NCI-H82 treated with DMSO at 0.1 percent for 48 hours (cell line): ENCODE results near the gene CRYBB1.
"Not testable (repeated sequence)": the region's sequence is repeated elsewhere in the genome, so short reads cannot be mapped to it uniquely, and the experiment has no call there.

ENCODE experiments used
- DNase-seq: peaks from one replicate; lab custom pipeline; 2025; ENCODE audit not compliant: unreplicated experiment; lab: John Stamatoyannopoulos, UW

Gene CRYBB1

DNA sequence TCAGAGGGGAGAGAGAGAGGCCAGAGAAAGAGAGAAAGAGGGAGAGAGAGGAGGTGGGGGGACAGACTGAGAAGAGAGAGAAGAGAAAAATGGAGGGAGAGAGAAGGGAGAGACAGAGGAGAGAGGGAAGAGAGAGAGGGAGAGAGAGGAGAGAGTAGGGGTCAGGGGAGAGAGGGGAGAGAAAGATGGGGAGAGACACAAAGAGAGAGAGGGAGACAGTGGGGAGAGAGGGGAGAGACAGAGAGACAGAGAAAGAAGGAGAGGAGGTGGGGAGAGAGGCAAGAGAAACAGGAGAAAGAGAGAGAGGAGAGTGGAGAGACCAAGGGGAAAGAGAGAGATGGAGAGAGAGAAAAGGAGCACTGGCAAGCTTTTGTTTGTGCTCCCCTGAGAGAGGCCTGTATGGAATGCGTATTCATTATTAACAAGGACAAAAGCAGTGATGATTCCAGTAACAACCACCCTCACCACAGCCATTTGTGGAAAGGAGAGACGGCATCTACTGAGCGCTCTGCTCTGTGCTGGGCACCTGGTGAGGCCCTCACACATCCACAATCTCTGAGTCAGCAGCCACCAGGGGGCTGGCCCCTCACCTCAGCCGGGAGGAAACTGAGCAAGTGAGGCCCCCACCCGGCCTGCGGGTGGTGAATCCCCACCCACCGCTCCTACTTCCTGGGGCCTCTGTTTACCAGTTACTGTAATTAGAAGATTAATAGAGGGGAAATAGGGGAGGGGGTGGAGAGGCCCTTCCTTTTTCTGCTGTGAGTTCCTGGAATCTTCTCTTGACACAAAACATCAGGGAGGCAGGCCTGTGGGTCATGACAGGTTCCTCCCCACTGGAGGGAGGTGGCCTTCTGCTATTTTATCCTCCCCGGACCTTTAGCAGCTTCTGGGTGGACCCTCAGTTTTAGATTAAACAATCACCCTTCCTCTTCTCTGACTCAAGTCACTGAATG is 24.9 kb upstream of the CRYBB1 start:
- DNase-seq, result no peak

DNA sequence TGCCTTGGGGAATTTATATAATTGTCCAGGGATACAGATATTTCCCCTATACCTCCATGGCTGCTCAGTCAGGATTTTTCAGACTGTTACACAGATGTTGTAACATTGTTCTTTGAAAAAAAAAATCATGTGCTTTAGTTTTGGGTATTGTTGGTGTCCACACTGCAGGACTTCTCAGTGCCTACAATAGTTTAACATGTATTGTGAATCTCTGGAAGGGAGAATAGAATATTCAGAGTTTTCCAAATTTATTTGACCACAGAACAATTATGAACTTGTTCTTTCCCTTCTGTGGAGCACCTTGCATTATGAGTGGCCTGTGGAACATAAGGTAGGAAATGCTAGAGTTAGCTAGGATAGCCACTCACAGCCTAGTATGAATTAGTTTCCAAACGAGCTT is 18.5 kb upstream of the CRYBB1 start:
- no peak for DNase-seq

DNA sequence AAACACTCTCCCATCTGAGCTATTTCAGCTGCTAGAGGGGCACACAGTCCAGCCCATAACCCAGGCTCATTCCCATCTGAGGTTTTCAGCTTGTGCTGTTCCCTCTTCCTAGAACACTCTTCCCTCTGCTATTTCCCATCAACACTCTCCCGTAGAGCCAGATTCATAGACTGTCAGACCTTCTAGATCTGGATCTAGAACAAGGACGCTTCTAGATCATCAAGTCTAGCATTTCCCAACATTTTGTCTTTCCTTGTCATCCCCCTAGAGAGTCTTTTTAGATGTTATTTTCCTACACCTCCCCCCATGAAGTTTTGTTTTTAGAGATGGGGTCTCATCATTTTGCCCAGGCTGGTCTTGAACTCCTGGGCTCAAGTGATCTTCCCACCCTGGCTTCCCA is 17.3 kb upstream of the CRYBB1 start:
- DNase-seq, result no peak

DNA sequence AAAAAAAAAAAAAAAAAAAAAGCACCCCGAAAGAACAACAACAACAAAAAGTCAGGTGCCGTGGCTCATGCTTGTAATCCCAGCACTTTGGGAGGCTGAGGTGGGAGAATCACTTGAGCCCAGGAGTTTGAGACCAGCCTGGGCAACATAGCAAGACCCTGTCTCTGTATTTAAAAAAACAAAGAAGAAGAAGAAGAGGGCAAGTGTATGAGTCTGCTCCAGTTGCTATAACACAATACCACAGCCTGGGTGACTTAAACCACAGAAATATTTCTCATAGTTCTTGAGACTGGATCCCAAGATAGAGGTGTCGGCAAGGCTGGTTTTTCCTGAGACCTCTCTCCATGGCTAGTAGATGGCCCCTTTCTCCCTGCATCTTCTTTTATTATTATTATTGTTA is 16.4 kb upstream of the CRYBB1 start:
- no peak for DNase-seq

DNA sequence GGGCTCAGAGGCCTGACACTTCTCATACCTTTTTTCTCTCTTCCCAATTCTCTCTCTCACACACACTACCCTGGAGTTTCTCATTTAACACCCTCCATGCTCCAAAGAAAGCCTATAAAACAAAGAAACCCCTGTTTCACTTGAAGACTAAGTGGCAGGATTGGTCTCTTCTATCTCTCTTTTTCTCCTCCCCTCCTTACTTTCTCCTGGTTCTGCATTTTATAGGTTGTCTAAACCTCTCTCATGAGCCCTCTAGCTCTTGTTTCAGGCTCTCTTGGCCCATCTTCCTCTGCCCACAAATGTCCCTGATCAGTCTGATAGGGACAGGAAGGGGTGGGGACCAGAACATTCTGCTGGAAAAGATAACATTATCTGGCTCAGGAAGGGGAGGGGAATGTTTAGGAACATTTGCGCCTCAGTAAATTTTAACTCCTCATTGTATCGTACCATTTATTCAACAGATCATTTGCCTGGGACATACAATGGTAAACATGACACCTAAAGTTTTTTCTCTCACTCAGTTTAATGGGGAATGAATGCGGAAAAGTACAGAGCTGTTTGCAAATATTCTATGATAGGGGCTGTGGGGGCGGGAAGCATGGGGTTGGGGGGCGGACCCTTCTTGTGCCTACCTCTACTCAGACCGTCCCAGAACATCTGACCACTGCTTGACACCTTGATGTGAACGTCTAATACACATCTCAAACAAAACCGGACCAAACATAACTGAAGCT is 14.8 kb upstream of the CRYBB1 start:
- no peak for DNase-seq

DNA sequence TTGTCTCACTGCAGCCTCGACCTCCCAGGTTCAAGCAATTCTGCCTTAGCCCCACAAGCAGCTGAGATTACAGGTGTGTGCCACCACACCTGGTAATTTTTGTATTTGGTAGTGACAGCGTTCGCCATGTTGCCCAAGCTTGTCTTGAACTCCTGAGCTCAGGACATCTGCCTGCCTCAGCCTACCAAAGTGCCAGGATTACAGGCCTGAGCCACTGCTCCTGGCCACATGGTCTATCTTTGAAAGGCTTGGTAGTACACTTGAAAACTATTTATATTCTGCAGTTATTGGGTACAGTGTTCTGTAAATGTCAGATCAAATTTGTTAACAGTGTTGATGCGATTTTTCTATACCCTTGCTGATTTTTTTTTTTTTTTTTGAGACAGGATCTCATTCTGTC is 13.5 kb upstream of the CRYBB1 start:
- no peak for DNase-seq

DNA sequence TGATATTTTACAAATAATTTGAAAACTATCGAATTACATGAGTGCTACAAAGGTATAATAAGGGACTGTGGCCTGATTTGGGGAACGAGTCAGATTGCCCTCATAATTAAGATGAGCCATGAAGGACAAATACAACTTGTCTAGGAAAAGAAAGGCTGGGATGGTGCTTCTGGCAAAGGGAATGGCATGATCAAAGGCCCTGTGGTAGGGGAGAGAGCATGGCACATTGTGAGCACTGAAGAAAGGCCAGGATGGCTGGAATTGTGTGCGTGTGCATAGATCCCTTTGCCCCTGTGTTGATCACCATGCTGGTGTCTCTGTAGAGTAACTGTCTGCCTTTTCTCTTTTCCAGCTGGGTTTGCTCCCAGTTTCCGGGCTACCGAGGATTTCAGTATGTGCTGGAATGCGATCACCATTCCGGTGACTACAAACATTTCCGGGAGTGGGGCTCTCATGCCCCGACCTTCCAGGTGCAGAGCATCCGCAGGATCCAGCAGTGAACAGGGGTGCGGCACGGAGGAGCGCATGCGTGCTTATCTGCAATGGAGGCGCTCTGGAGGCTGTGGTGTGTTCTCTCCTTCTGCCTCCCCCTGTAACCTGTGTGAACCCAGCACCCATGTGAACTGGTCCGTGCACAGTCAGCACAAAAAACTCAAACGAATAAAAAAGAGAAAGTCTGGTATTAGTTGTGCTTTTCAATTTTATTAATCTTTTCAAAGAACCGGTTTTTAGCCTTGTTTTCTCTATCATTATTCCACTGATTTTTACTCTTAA is 12.3 kb upstream of the CRYBB1 start:
- DNase-seq, result no peak

DNA sequence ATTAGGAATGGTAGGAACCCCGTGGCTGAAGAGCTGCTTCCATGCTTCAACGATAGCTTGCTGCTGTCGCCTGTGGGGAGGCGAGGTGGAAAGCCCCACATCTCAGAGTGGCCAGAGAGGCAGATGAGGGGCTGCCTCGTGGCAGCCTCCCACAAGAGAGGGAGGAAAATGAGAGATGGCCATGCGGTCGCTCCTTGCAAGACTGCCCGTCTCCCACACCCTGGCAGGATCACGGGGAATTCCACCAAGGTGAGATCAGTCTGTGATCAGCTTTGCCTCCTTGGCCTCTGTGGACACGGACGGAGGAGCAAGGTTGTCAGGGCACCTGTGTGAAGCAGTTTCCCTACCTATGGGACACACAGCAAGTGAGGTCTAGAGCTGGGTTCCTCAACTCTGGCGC is 7.0 kb upstream of the CRYBB1 start:
- no peak for DNase-seq

DNA sequence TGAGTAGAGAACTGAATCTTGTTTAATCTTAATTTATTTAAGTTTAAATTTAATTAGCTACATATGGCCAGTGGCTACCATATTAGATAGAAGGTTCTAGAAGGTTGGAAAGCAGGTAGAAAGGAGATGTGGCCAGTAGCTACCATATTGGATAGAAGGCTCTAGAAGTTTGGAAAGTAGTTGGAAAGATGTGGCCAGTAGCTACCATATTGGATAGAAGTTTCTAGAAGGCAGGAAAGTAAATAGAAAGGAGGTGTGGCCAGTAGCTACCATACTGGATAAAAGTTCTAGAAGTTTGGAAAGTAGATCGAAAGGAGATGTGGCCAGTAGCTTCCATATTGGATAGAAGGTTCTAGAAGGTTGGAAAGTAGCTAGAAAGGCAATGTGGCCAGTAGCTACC is 6.2 kb upstream of the CRYBB1 start:
- no peak for DNase-seq

DNA sequence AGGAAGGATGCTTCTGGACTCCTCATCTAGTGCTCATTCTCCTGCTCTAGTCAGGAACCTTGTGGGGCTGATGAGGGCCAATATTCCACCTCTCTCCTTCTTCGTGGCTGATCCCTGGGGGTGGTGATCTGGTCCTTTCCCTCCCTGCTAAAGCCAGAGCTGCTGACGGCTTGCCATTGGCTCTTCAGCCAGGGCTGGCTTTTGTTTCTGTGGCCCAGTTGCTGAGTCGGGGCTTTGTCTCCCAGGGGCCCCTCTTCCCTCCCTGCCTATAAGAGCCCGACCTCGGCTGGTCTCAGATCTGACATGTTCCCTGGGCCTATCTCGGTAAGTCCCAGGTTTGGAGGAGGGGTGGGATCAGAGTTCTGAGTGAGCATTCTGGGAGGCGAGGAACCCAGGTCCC is 3.8 kb upstream of the CRYBB1 start, which contains the start of gene CRYBA4:
TSS of gene CRYBA4 (plus strand) at position 301 of the 400 bp plus-strand sequence. CDS start 634 bp downstream, outside the sequence.
- no peak for DNase-seq

DNA sequence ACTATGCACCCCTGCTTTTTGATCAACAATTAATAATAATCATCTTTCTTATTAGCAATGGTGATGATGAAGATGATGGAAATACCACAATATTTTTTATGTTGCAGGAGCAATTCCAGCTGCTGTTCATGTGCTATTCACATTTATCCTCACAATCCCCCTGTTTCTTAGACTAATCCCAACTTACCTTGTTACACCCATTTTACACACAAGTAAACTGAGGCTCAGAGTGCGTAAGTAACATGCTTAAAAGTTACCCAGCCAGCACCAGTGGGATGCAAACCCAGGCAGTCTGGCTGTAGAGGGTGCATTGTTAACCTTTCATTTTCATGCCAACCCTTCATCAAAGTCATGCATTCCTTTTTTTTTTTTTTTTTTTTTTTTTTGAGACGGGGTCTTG is 2.4 kb upstream of the CRYBB1 start:
- no peak for DNase-seq

DNA sequence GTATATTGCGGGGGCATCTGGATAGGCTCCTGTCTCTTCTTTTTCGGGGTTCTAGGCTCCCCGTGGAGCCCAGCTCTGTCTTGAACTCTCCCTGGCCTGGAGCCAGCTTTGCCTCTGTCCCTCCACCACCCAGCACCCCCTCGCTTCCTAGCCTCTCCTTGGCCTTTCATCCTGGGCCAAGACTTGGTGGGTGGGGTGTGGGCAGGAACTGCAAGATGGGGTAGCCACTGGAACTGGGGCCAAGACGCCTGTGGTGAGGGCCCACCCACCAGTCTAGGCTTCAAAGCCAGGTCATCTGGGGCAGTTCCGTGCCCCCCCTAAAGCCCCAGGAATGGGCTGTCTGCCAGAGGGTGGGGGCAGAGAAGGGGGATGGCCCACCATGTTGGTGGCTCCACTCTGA is 1.7 kb upstream of the CRYBB1 start:
- DNase-seq, result no peak

DNA sequence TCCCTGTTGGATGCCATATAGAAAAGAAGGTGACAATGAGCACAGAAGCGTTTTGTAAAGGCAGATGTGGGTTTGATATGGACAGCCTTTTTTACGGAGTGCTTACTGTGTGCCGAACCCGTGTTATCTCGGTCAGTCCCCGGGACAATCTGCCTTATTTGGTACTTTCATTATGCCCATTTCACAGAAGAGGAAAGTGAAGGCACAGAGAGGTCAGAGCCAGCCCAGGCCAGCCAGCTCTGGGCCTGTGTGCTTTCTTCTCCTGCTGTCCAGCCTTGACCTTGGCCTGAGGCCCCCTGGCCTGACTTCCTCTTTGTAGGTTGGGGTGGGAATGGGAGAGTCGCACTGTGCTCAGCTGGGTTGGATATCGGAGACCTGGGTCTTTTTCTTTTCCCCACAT is 628 bp upstream of the CRYBB1 start:
- DNase-seq, result no peak

DNA sequence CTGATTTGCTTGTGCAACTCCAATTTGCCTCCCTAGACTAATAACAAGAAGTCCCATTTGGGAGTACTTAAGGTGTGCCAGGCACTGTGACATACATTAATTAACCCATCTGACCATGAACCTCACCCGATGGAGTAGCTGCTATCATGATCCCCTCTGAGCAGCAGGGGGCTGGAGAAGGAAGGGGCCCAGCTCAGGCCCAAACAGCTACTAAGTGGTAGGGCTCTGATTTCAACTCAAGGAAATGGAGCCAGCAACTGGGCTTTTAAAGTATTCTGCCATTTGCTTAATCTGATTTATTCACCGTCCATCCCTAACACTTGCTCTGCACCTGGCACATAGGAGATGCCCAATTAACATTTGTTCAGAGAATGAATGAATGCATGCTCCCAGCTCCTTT is 1.2 kb downstream of the CRYBB1 start:
- DNase-seq, result no peak

DNA sequence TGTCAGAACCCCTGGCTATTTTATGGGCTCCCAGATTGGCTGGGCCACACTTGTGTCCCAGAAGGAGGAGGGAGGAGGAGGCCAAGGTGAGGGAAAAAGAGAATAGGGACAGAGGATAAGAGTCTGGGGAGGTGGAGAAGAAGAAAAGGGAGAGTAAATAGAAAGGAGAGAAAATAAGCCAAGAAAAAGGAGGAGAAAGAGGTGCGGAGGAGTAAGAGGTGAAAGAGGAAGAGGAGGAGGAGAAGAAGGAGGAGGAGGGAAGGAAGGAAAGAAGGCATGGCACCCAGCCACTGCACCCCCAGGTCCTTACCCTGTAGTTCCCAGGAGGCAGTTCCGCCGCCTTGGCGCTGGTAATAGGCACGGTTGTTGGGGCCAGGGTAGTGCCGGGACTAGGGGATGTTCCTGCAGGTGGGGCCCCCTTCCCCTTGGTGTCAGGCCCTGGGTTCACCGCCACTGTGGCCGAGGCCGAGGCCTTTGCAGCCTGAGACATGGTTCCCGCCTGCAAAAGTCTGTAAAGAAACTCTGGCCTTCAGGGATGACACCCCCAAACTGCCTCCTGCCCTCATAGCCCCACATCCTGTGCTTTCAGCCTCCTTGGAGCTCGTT is 1.9 kb downstream of the CRYBB1 start:
- DNase-seq, result no peak

DNA sequence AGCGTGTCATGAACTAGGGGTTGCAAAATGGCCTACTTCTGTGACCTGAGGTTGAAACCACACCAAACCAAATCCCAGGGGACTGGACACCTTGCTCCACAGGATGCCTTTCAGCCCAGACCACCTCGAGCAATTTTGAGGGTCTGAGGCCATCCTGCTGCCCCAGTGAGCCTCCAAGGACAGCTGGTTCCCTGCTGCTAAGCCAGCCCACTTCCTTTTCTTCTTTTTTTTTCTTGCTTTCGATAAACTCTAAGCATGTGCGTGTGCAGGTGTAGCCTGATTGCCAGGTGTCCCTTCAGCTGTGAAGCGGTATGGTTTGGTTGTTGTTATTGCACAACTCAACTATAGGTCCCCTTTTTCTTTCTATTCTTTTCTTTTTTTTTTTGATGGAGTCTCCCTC is 2.7 kb downstream of the CRYBB1 start:
- DNase-seq, result no peak

DNA sequence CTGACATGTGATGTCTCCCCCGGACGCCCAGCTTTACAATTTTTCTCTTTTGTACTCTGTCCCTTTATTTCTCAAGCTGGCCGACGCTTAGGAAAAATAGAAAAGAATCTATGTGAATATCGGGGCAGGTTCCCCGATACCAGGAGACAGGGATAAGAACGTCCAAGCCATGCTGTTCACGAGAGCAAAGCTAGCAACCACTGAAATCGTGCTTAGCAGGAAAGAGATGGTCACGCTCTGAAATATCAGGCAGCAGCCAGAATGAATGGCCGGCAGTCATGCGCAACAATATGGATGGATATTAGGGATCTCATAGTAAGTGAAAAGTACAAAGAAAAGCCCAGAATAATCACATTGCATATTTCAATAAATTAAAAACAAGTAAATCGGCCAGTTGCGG is 3.5 kb downstream of the CRYBB1 start:
- DNase-seq, result no peak

DNA sequence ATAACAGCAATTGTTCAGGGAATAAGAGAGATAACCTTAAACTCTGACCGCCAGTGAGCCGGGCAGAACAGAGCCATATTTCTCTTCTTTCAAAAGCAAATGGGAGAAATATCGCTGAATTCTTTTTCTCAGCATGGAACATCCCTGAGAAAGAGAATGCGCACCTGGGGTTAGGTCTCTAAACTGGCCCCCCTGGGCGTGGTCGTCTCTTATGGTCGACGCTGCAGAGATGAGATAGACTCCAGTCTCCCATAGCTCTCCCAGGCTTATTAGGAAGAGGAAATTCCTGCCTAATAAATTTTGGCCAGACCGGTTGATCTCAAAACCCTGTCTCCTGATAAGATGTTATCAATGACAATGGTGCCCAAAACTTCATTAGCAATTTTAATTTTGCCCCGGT is 4.1 kb downstream of the CRYBB1 start:
- not testable (repeated sequence) for DNase-seq

DNA sequence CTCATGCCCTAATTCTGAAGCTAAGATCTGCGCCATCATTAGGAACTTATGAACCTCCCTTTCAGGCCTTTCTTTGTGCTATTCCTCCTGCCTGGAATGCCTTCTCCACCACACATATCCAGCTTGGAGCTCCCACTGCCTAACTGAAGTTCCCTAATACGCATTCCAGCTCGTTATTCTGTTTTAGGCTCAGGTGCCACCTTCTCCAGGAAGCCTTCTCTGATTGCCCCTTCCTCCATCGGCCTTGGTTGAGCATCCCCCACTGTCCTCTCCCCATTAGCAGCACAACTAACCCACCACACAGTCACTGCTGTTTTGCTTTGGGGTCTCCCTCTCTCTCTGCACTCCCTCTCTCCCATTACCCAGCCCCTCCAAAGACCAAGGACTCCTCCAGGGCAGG is 5.2 kb downstream of the CRYBB1 start:
- no peak for DNase-seq

DNA sequence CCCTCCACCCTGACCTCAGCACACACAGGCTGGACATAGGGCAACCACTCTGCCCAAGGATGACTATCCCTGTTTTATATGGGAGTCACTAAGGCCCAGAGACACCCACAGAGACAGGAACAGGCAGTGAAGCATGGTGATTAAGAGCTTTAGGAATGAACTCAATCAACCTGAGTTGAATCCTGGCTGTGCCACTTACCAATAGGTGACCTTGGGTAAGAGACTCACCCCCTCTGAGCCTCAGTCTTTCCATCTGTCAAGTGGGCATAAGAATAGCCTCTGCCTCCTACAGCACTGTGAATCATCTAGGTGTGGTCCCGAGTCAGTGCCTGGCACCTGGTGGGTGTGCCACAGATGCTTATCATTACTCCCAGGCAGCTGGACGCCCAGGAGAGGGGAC is 6.8 kb downstream of the CRYBB1 start:
- no peak for DNase-seq
